Mammary epithelial cell (primary cell): ENCODE measurements around the gene FAM53B.

Experiments used
- EZH2 ChIP-seq: IDR thresholded peaks from 2 replicates; pipeline ENCODE4 v1.6.1; 2012; ENCODE audit warnings: low read length, inconsistent platforms, borderline replicate concordance
- TF ChIP-seq, protein P1 (sequence below), 2 donors: IDR thresholded peaks in 1 of 2; conservative IDR thresholded peaks in 1 of 2; 2 replicates each; pipeline ENCODE4 v1.5.1; 2011 to 2012; ENCODE audit warnings: inconsistent platforms in 2 of 2, low read length in 2 of 2, mild to moderate bottlenecking in 2 of 2, control low read depth in 1 of 2, low read depth in 1 of 2; ENCODE audit not compliant: insufficient read depth in 1 of 2; ENCODE audit errors: extremely low read depth in 1 of 2

DNA sequence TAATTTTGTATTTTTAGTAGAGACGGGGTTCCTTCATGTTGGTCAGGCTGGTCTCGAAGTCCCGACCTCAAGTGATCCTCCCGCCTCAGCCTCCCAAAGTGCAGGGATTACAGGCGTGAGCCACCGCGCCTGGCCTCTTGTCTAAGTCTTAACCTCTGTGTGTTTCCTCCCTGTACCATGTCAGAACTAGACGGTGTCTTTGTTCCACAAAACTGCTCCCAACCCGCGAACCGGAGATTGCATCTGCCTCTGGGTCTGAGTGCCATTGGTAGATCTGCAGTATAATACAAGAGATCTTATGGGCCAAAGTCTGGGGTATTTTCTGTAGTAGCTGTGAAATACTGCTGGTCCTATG lies 48.8 kb upstream of the FAM53B start:
- TF ChIP-seq, protein P1, sequence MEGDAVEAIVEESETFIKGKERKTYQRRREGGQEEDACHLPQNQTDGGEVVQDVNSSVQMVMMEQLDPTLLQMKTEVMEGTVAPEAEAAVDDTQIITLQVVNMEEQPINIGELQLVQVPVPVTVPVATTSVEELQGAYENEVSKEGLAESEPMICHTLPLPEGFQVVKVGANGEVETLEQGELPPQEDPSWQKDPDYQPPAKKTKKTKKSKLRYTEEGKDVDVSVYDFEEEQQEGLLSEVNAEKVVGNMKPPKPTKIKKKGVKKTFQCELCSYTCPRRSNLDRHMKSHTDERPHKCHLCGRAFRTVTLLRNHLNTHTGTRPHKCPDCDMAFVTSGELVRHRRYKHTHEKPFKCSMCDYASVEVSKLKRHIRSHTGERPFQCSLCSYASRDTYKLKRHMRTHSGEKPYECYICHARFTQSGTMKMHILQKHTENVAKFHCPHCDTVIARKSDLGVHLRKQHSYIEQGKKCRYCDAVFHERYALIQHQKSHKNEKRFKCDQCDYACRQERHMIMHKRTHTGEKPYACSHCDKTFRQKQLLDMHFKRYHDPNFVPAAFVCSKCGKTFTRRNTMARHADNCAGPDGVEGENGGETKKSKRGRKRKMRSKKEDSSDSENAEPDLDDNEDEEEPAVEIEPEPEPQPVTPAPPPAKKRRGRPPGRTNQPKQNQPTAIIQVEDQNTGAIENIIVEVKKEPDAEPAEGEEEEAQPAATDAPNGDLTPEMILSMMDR (conservative IDR thresholded peaks at IDR 0.05 in 1 of 2, IDR thresholded peaks at IDR 0.05 in 1 of 2; ENCODE audit: extremely low read depth in 1 of 2, insufficient read depth in 1 of 2, low read depth in 1 of 2, low read length in 2 of 2) = no peak
- TF ChIP-seq EZH2 = no peak
